Hepatocyte (in vitro differentiated cells): Measurements from ENCODE around the gene HOXA6.
A peak's percentile ranks its signal among the peaks of the same experiment; 100 is the strongest.

Experiments
- CTCF ChIP-seq: fragments of 200-600 bp; sonication (generic); IDR thresholded peaks from 2 replicates; pipeline ENCODE4 v1.5.1; 2016; ENCODE audit warnings: antibody characterized with exemption, mild to moderate bottlenecking; ENCODE audit not compliant: poor library complexity
- EZH2 ChIP-seq: fragments of 200-600 bp; sonication (generic); IDR thresholded peaks from 2 replicates; pipeline ENCODE4 v1.6.1; 2016; ENCODE audit warnings: antibody characterized with exemption, mild to moderate bottlenecking, borderline replicate concordance

GRCh38 chr7:27101171-27101956, 46.2 kb downstream of the HOXA6 start:
- TF ChIP-seq CTCF (no peak), EZH2 (peak; percentile 23)
